Measurements from ENCODE around the gene KCNN3.
A peak's percentile ranks its signal among the peaks of the same experiment; 100 is the strongest.

The KCNN3 gene

GRCh38 chr1:154741741-154742495, 128.2 kb downstream of the KCNN3 start:
- FAIRE-seq (no peak), DNase-seq (ENCODE audit: insufficient read length) (no peak)
- TF ChIP-seq POLR2AphosphoS5 (IDR thresholded peaks at IDR 0.05; ENCODE audit: low read depth, low read length) = no peak
- TF ChIP-seq TAF1 (IDR thresholded peaks at IDR 0.05; ENCODE audit: borderline replicate concordance, low read depth, low read length) = no peak
- no peak; the same call in 1 of the 2 replicates for TF ChIP-seq POLR2A (IDR thresholded peaks at IDR 0.05; ENCODE audit: low read depth, low read length)

- no peak for DNase-seq (ENCODE audit: insufficient read length)
- TF ChIP-seq TAF1 (IDR thresholded peaks at IDR 0.05; ENCODE audit: borderline replicate concordance, low read depth, low read length) (no peak), POLR2A (IDR thresholded peaks at IDR 0.05; ENCODE audit: low read depth, low read length) (no peak), POLR2AphosphoS5 (IDR thresholded peaks at IDR 0.05; ENCODE audit: low read depth, low read length) (no peak)
- no peak for FAIRE-seq
Observed at GRCh38 chr1:154741327-154741726, 128.8 kb downstream of the KCNN3 start.

- no peak for TF ChIP-seq TAF1 (IDR thresholded peaks at IDR 0.05; ENCODE audit: borderline replicate concordance, low read depth, low read length)
- TF ChIP-seq POLR2AphosphoS5 (IDR thresholded peaks at IDR 0.05; ENCODE audit: low read depth, low read length) = no peak
- no peak for TF ChIP-seq POLR2A (IDR thresholded peaks at IDR 0.05; ENCODE audit: low read depth, low read length)
- DNase-seq (ENCODE audit: insufficient read length) = no peak
- FAIRE-seq = no peak
Observed at GRCh38 chr1:154739654-154740053, 130.4 kb downstream of the KCNN3 start.

- DNase-seq (ENCODE audit: insufficient read length) (no peak), FAIRE-seq (no peak)
- TF ChIP-seq TAF1 (IDR thresholded peaks at IDR 0.05; ENCODE audit: borderline replicate concordance, low read depth, low read length) = no peak
- TF ChIP-seq POLR2A (IDR thresholded peaks at IDR 0.05; ENCODE audit: low read depth, low read length) = no peak
- TF ChIP-seq POLR2AphosphoS5 (IDR thresholded peaks at IDR 0.05; ENCODE audit: low read depth, low read length) = no peak
Observed at GRCh38 chr1:154736841-154737240, 133.2 kb downstream of the KCNN3 start.

DNA sequence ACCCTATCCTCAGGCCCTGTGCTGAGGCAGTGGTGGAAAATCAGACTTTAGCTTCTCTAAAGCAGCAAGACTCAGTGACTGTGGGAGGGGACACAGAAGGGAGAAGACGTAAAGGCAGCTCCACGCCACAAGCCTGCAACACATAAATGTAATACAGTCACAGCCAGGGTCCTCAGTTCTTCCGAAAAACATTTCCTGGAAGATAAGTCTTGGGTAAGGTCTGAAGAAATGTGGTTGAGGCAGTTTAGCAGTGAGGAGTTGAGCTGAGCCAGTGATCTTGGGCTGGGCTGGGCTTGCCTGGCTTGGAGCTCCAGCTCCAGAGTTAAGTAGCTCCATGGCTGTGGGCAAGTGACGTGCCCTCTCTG, 134.3 kb downstream of the KCNN3 start:
- FAIRE-seq (no peak), DNase-seq (ENCODE audit: insufficient read length) (no peak)
- no peak for TF ChIP-seq POLR2A (IDR thresholded peaks at IDR 0.05; ENCODE audit: low read depth, low read length)
- TF ChIP-seq TAF1 (IDR thresholded peaks at IDR 0.05; ENCODE audit: borderline replicate concordance, low read depth, low read length) = no peak
- no peak for TF ChIP-seq POLR2AphosphoS5 (IDR thresholded peaks at IDR 0.05; ENCODE audit: low read depth, low read length)

DNA sequence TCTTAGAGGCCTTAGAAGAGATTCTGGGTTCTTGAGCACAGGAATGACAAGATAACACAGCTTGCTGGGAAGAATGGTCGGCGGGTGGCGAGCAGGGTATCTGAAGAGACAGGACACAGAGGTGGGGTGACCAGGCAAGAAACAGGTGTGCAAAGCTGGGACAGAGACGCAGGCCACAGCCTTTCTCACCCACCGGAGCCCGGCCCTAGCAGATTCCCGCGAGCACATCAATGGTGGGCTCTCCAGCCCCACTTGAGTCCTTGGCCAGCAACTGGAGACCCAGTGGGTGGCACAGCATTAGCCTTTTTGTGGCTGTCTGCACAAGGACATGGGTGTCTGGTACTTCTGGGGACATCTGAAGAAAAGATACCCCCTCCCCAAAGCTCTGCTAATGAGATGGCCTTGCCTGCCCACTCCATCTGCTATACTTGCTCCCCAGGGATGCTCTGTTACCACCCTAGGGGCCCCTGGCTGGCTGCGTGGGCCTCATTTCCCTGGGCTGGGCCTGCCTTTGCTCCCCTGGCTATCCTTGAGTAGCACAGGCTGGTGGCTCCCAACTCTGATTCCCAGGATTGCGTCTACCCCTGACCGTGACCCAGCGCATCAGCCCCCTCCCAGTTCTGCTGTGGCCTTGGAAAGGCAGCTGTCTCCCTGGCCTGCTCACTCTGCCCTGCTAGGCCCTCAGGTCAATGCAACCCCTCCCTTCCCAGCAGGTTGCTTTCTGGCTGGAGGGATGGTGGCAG, 134.8 kb downstream of the KCNN3 start:
- no peak for DNase-seq (ENCODE audit: insufficient read length)
- FAIRE-seq = no peak
- no peak for TF ChIP-seq TAF1 (IDR thresholded peaks at IDR 0.05; ENCODE audit: borderline replicate concordance, low read depth, low read length)
- 0 out of 2 replicates have a peak, but pooled peaks have one; percentile 33 for TF ChIP-seq POLR2AphosphoS5 (IDR thresholded peaks at IDR 0.05; ENCODE audit: low read depth, low read length)
- TF ChIP-seq POLR2A (IDR thresholded peaks at IDR 0.05; ENCODE audit: low read depth, low read length) = no peak

DNA sequence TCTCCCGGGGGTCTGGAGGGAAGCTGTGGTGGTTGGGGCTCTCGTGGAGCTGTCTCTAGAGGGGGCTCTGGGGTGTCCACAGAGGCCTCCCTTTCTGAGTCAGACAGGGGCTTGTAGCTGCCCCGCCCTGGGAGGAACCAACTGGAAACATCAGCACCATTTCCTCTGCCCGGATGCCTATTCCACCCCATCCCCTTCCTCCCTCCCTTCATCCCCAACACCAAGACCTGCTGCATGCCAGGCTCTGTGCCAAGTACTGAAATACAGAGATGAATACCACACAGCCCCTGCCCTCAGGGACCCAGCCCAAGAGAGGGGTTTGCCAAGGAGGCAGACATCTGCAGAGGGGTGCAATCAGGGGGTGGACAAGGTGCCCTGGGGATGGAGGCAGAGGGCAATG, 136.5 kb downstream of the KCNN3 start:
- FAIRE-seq (no peak), DNase-seq (ENCODE audit: insufficient read length) (no peak)
- no peak for TF ChIP-seq POLR2AphosphoS5 (IDR thresholded peaks at IDR 0.05; ENCODE audit: low read depth, low read length)
- no peak for TF ChIP-seq POLR2A (IDR thresholded peaks at IDR 0.05; ENCODE audit: low read depth, low read length)
- no peak for TF ChIP-seq TAF1 (IDR thresholded peaks at IDR 0.05; ENCODE audit: borderline replicate concordance, low read depth, low read length)

GRCh38 chr1:154730986-154731489, 139.0 kb downstream of the KCNN3 start:
- no peak for FAIRE-seq
- DNase-seq (ENCODE audit: insufficient read length) = no peak
- TF ChIP-seq TAF1 (IDR thresholded peaks at IDR 0.05; ENCODE audit: borderline replicate concordance, low read depth, low read length) (no peak), POLR2A (IDR thresholded peaks at IDR 0.05; ENCODE audit: low read depth, low read length) (no peak)

DNA sequence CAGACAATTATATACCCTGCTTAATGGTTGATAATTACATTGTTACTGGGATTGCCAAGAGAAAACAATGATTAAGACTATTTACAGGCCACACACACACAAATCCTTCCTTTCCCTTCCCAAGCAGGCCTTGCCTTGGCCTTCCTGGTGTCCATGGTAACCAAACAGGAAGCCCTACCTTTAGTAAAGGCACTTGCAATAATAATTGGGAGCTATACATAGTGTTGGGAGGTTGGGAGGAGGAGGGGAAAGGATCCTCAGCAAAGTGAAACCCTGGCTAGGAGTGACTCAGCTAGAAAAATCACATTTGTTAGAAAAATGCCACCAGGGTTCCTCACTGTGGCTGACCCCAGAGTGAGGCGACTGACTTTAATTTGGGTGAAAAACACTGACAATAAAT, 139.8 kb downstream of the KCNN3 start:
- no peak for TF ChIP-seq POLR2A (IDR thresholded peaks at IDR 0.05; ENCODE audit: low read depth, low read length)
- no peak for TF ChIP-seq POLR2AphosphoS5 (IDR thresholded peaks at IDR 0.05; ENCODE audit: low read depth, low read length)
- TF ChIP-seq TAF1 (IDR thresholded peaks at IDR 0.05; ENCODE audit: borderline replicate concordance, low read depth, low read length) = no peak
- FAIRE-seq (peak; percentile 80), DNase-seq (ENCODE audit: insufficient read length) (no peak)

DNA sequence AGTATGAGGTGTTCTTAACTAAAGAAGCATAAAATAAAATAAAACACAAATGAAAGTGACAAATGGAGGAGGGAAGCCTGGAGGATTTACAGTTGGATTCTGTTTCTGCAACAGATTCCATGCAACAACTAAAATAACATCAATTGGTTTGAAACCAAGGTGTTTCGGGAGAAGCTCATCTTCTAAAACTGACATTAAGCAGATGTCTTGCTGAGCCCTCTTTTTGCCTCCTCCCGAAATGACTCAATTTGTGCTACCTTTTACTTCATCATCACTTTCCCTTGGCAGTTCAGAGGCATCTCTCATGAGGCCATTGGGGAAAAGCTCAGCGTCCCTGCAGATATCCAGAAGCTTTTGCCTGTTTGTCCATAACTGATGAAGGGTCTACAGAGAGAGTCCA, 140.5 kb downstream of the KCNN3 start:
- FAIRE-seq (no peak), DNase-seq (ENCODE audit: insufficient read length) (no peak)
- TF ChIP-seq TAF1 (IDR thresholded peaks at IDR 0.05; ENCODE audit: borderline replicate concordance, low read depth, low read length) (no peak), POLR2AphosphoS5 (IDR thresholded peaks at IDR 0.05; ENCODE audit: low read depth, low read length) (no peak), POLR2A (IDR thresholded peaks at IDR 0.05; ENCODE audit: low read depth, low read length) (no peak)

DNA sequence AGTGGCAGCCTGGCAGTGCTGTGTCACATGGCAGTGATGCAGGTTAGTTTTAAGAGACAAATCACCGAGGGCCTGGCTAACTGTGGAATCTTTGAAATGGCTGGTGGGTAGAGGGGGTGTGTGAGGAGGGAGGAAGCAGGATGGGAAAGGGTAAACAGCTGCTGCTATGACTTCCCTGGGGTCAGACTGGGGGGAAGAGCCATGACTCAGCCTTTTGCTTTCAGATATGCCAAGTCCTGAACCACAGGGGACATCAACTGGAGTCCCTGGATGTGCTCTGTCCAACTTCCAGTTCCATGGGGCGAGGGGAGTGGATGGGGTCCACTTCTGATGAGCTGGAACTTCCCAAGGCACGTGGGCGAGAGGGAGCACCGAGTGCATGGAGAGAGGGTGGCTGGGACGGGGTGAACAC, 141.0 kb downstream of the KCNN3 start:
- TF ChIP-seq TAF1 (IDR thresholded peaks at IDR 0.05; ENCODE audit: borderline replicate concordance, low read depth, low read length) (no peak), POLR2AphosphoS5 (IDR thresholded peaks at IDR 0.05; ENCODE audit: low read depth, low read length) (no peak), POLR2A (IDR thresholded peaks at IDR 0.05; ENCODE audit: low read depth, low read length) (no peak)
- FAIRE-seq (no peak), DNase-seq (ENCODE audit: insufficient read length) (no peak)
